GM10248 (cell line): ENCODE results near the gene C17orf67.

Source experiments
- CTCF ChIA-PET: fragments of 300-600 bp; sonication (Branson Sonifier 250); formaldehyde crosslinking; extraction: SDS; loops from one replicate; lab custom pipeline; 2021; ENCODE audit warnings: antibody characterized with exemption; lab: Yijun Ruan, JAX
- POLR2A ChIA-PET: fragments of 350-650 bp; sonication (Branson Sonifier 250); formaldehyde crosslinking; extraction: SDS; loops from one replicate; lab custom pipeline; 2020; ENCODE audit warnings: antibody characterized with exemption; lab: Yijun Ruan, JAX
- DNase-seq: peaks from one replicate; pipeline ENCODE4 v3.0.0; 2012; ENCODE audit errors: extremely low spot score
- CTCF ChIP-seq: IDR thresholded peaks from 2 replicates; pipeline ENCODE4 v1.5.1; 2012; ENCODE audit warnings: mild to moderate bottlenecking, low read depth; ENCODE audit errors: extremely low read depth, missing control alignments, control extremely low read depth

The C17orf67 gene

GRCh38 chr17:56812901-56813388 is 20.8 kb downstream of the C17orf67 start:
- no peak for TF ChIP-seq CTCF
- CTCF ChIA-PET: no interaction called here
- no peak for DNase-seq
- POLR2A ChIA-PET: no interaction called here

GRCh38 chr17:56810891-56811775 is 22.6 kb downstream of the C17orf67 start:
- CTCF ChIA-PET: interaction anchor here (1.7 kb wide), 1 partner anchor 9 kb away, joined by 4 read pairs; no protein-coding TSS in a partner anchor
- no peak for DNase-seq
- POLR2A ChIA-PET: no interaction called here
- TF ChIP-seq CTCF: no peak

- CTCF ChIA-PET: interaction anchor here (1.7 kb wide), 1 partner anchor 10 kb away, joined by 4 read pairs; no protein-coding TSS in a partner anchor
- no peak for DNase-seq
- TF ChIP-seq CTCF: no peak
- POLR2A ChIA-PET: no interaction called here
Observed at GRCh38 chr17:56810343-56810742, 23.4 kb downstream of the C17orf67 start.

GRCh38 chr17:56809820-56810179 is 23.9 kb downstream of the C17orf67 start:
- no peak for DNase-seq
- POLR2A ChIA-PET: no interaction called here
- CTCF ChIA-PET: no interaction called here
- TF ChIP-seq CTCF: no peak

GRCh38 chr17:56809106-56809819 is 24.5 kb downstream of the C17orf67 start:
- no peak for DNase-seq
- no peak for TF ChIP-seq CTCF
- POLR2A ChIA-PET: no interaction called here
- CTCF ChIA-PET: no interaction called here

- DNase-seq: no peak
- no peak for TF ChIP-seq CTCF
- ChIA-PET CTCF (no interaction called here), POLR2A (no interaction called here)
Observed at GRCh38 chr17:56808503-56808902, 25.2 kb downstream of the C17orf67 start.
